Endodermal cell (in vitro differentiated cells): Measurements from ENCODE around the gene MYH8. TPM values are rescaled to one million over a fixed set of nuclear protein-coding genes. Genes with fewer than 3 reads are reported as not detected.

Source experiments
- DNase-seq: peaks from one replicate; pipeline ENCODE4 v3.0.0-alpha.2; 2017
- H3K27ac ChIP-seq: 2 replicates; pipeline ENCODE4 v1.5.1; 2013; ENCODE audit warnings: mild to moderate bottlenecking, low read depth, low read length, moderate library complexity
- H3K27me3 ChIP-seq: 2 replicates; pipeline ENCODE4 v1.6.1; 2013; ENCODE audit warnings: mild to moderate bottlenecking, low read length, moderate library complexity; ENCODE audit not compliant: insufficient read depth, control insufficient read depth, poor library complexity, severe bottlenecking
- H3K36me3 ChIP-seq: 2 replicates; pipeline ENCODE4 v1.7.0; 2013; ENCODE audit warnings: mild to moderate bottlenecking, low read length, moderate library complexity; ENCODE audit not compliant: control insufficient read depth, insufficient read depth
- H3K4me1 ChIP-seq: one replicate; pipeline ENCODE4 v1.7.0; 2013; ENCODE audit warnings: low read length; ENCODE audit not compliant: control insufficient read depth, insufficient read depth
- H3K4me3 ChIP-seq: 2 replicates; pipeline ENCODE4 v1.5.1; 2013; ENCODE audit warnings: mild to moderate bottlenecking, low read length, moderate library complexity
- H3K9ac ChIP-seq: 2 replicates; pipeline ENCODE4 v1.6.1; 2013; ENCODE audit warnings: mild to moderate bottlenecking, low read length, moderate library complexity; ENCODE audit not compliant: poor library complexity, severe bottlenecking; ENCODE audit errors: extremely low read depth
- H3K9me3 ChIP-seq: 2 replicates; pipeline ENCODE4 v1.6.1; 2013; ENCODE audit warnings: mild to moderate bottlenecking, low read length, moderate library complexity; ENCODE audit not compliant: control insufficient read depth
- H3K27ac Mint-ChIP-seq: 2 replicates; pipeline ENCODE4 v1.8.0; 2020; ENCODE audit warnings: mixed read lengths
- H3K27me3 Mint-ChIP-seq: 2 replicates; pipeline ENCODE4 v1.8.0; 2021; ENCODE audit warnings: mild to moderate bottlenecking, mixed read lengths; ENCODE audit not compliant: insufficient read depth
- H3K36me3 Mint-ChIP-seq: 2 replicates; pipeline ENCODE4 v1.8.0; 2020; ENCODE audit warnings: low read depth, mixed read lengths
- H3K4me1 Mint-ChIP-seq: 2 replicates; pipeline ENCODE4 v1.8.0; 2020; ENCODE audit warnings: mixed read lengths
- H3K4me3 Mint-ChIP-seq: 2 replicates; pipeline ENCODE4 v1.8.0; 2020; ENCODE audit warnings: mild to moderate bottlenecking, moderate library complexity, mixed read lengths
- H3K9me3 Mint-ChIP-seq: 2 replicates; pipeline ENCODE4 v1.8.0; 2020; ENCODE audit warnings: mild to moderate bottlenecking, mixed read lengths
- CTCF ChIP-seq: fragments of 200-600 bp; sonication (generic); conservative IDR thresholded peaks from 2 replicates; pipeline ENCODE4 v1.5.0; 2021; ENCODE audit warnings: antibody characterized with exemption, mild to moderate bottlenecking
- WGBS, 2 experiments: methylation state at CpG; one replicate each; pipeline versions ENCODE4 v1.1.5 to v1.1.7; 2013; ENCODE audit warnings: missing lambda C conversion rate in 2 of 2, mixed read lengths in 1 of 2; ENCODE audit not compliant: insufficient coverage in 1 of 2, insufficient read length in 1 of 2; 5-methylcytosine and 5-hydroxymethylcytosine counted together
- total RNA-seq, 2 donors: library from RNA; stranded (reverse); fragmentation: NEBNext Ultra II Directional in 1 of 2; extraction: Animal tissue kit (Norgen Biotek cat#: 25700) in 1 of 2; gene quantifications; 2 replicates in 1 of 2; 3 replicates in 1 of 2; pipeline ENCODE4 v1.2.1, GENCODE V29; 2021

The MYH8 gene
- total RNA-seq, 2 donors from 2014 or later: not detected

GRCh38 chr17:10384175-10384574 lies 37.6 kb downstream of the MYH8 start:
- no peak overlapping the region for H3K9ac ChIP-seq
- no peak overlapping the region for H3K27ac ChIP-seq
- DNase-seq: peak; percentile 60
- Mint-ChIP-seq H3K27ac (no peak overlapping the region), H3K27me3 (peaks cover 3% of the 10 kb centered on the region), H3K4me1 (peaks cover 22% of the 10 kb centered on the region), H3K9me3 (no peaks in the 10 kb centered on the region), H3K36me3 (no peaks in the 10 kb centered on the region), H3K4me3 (no peak overlapping the region)
- H3K36me3 ChIP-seq: no peaks in the 10 kb centered on the region
- H3K9me3 ChIP-seq: peaks cover 6% of the 10 kb centered on the region
- no peaks in the 10 kb centered on the region for H3K27me3 ChIP-seq
- H3K4me3 ChIP-seq: no peak overlapping the region
- 90 to 93% methylated on average over 6 of the region's 8 CpGs for WGBS, 2 experiments
- TF ChIP-seq CTCF: peak; percentile 46
- peaks cover 3% of the 10 kb centered on the region for H3K4me1 ChIP-seq

- Mint-ChIP-seq H3K36me3 (no peaks in the 10 kb centered on the region), H3K27me3 (no peaks in the 10 kb centered on the region), H3K27ac (no peak overlapping the region), H3K9me3 (no peaks in the 10 kb centered on the region), H3K4me1 (peaks cover 22% of the 10 kb centered on the region), H3K4me3 (no peak overlapping the region)
- Histone ChIP-seq H3K9ac (no peak overlapping the region), H3K9me3 (no peaks in the 10 kb centered on the region), H3K4me3 (no peak overlapping the region), H3K36me3 (no peaks in the 10 kb centered on the region), H3K4me1 (peaks cover 3% of the 10 kb centered on the region), H3K27me3 (no peaks in the 10 kb centered on the region), H3K27ac (no peak overlapping the region)
- TF ChIP-seq CTCF: no peak
- no peak for DNase-seq
- 96 to 100% methylated on average over 2 to 3 of the region's 3 CpGs for WGBS, 2 experiments
Observed at GRCh38 chr17:10380631-10381408, 40.9 kb downstream of the MYH8 start.

GRCh38 chr17:10372906-10373305 lies 48.8 kb downstream of the MYH8 start, which contains the start of gene MYH13:
MYH13 (minus strand) TSS chr17:10373006; CDS start chr17:10364530, 8,476 bp downstream.
- DNase-seq: no peak
- no peak within 1 kb of the TSS for H3K9ac ChIP-seq
- H3K4me3 ChIP-seq: no peak within 1 kb of the TSS
- no peaks in the 10 kb centered on the region for H3K36me3 ChIP-seq
- H3K9me3 ChIP-seq: no peaks in the 10 kb centered on the region
- TF ChIP-seq CTCF: no peak
- H3K36me3 Mint-ChIP-seq: no peaks in the 10 kb centered on the region
- no peaks in the 10 kb centered on the region for H3K4me1 ChIP-seq
- H3K27me3 Mint-ChIP-seq: no peaks in the 10 kb centered on the region
- H3K4me1 Mint-ChIP-seq: no peaks in the 10 kb centered on the region
- H3K27ac ChIP-seq: no peak within 1 kb of the TSS
- 89 to 95% methylated on average over 4 to 5 of the region's 5 CpGs for WGBS, 2 experiments
- no peaks in the 10 kb centered on the region for H3K9me3 Mint-ChIP-seq
- H3K4me3 Mint-ChIP-seq: no peak within 1 kb of the TSS
- no peak within 1 kb of the TSS for H3K27ac Mint-ChIP-seq
- peaks cover 4% of the 10 kb centered on the region for H3K27me3 ChIP-seq
